ENCODE data around the gene UVRAG.

Gene UVRAG

DNA sequence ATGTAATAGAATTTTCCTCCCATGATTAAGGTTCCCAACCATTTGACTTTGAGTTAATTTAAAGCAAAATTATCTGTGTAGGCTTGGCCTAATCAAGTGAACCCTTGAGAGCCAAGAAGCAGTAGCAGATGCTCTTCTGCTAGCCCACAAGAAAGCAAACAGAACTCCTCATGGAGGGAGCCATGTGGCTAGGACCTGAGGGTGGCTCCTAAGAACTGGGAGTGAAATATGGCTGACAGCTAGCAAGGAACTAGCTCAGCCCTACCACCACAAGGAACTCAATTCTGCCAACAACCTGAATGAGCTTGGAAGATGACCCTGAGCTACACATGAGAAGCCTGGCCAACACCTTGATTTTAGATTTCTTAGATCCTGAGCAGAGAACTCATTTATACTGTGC lies 223.6 kb downstream of the UVRAG start:
- no peak for DNase-seq (ENCODE audit: low read depth in 1 of 2, low spot score in 1 of 2)
- Histone ChIP-seq H3K27me3 (ENCODE audit: insufficient read depth, poor library complexity, severe bottlenecking) (no peaks in the 10 kb centered on the region), H3K4me3 (replicated peaks; ENCODE audit: insufficient read depth, low read length) (no peak overlapping the region), H3K27ac (replicated peaks) (no peak overlapping the region)
- TF ChIP-seq, protein P1, sequence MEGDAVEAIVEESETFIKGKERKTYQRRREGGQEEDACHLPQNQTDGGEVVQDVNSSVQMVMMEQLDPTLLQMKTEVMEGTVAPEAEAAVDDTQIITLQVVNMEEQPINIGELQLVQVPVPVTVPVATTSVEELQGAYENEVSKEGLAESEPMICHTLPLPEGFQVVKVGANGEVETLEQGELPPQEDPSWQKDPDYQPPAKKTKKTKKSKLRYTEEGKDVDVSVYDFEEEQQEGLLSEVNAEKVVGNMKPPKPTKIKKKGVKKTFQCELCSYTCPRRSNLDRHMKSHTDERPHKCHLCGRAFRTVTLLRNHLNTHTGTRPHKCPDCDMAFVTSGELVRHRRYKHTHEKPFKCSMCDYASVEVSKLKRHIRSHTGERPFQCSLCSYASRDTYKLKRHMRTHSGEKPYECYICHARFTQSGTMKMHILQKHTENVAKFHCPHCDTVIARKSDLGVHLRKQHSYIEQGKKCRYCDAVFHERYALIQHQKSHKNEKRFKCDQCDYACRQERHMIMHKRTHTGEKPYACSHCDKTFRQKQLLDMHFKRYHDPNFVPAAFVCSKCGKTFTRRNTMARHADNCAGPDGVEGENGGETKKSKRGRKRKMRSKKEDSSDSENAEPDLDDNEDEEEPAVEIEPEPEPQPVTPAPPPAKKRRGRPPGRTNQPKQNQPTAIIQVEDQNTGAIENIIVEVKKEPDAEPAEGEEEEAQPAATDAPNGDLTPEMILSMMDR (IDR thresholded peaks at IDR 0.05; ENCODE audit: insufficient read depth, low read length) = no peak
- TF ChIP-seq GABPA (IDR thresholded peaks at IDR 0.05; ENCODE audit: low read depth) (no peak), POLR2AphosphoS5 (IDR thresholded peaks at IDR 0.05; ENCODE audit: low read depth) (no peak), SPI1 (IDR thresholded peaks at IDR 0.05; ENCODE audit: borderline replicate concordance, low read depth) (no peak)
- TF ChIP-seq, protein P2, sequence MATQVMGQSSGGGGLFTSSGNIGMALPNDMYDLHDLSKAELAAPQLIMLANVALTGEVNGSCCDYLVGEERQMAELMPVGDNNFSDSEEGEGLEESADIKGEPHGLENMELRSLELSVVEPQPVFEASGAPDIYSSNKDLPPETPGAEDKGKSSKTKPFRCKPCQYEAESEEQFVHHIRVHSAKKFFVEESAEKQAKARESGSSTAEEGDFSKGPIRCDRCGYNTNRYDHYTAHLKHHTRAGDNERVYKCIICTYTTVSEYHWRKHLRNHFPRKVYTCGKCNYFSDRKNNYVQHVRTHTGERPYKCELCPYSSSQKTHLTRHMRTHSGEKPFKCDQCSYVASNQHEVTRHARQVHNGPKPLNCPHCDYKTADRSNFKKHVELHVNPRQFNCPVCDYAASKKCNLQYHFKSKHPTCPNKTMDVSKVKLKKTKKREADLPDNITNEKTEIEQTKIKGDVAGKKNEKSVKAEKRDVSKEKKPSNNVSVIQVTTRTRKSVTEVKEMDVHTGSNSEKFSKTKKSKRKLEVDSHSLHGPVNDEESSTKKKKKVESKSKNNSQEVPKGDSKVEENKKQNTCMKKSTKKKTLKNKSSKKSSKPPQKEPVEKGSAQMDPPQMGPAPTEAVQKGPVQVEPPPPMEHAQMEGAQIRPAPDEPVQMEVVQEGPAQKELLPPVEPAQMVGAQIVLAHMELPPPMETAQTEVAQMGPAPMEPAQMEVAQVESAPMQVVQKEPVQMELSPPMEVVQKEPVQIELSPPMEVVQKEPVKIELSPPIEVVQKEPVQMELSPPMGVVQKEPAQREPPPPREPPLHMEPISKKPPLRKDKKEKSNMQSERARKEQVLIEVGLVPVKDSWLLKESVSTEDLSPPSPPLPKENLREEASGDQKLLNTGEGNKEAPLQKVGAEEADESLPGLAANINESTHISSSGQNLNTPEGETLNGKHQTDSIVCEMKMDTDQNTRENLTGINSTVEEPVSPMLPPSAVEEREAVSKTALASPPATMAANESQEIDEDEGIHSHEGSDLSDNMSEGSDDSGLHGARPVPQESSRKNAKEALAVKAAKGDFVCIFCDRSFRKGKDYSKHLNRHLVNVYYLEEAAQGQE (IDR thresholded peaks at IDR 0.05; ENCODE audit: insufficient replicate concordance, low read depth) = no peak

DNA sequence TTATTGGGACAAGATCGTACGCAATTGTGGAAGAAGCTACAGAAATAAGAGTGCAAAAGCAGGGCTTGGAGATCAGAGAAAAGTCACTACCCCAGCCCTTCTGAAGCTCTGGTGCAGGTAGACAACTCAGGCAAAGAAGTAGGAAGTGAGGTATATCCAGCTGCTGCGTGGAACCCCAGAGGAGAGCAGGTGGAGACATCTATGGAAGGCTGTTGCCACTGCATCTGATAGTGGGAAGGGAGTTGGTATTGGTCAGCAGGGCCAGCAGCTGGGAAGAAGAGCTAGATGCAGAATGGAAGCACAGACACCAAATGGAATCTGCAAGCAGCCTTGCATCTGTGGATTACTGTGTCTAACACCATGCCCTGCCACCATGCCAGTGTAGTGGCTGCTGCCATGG lies 226.2 kb downstream of the UVRAG start:
- no peak for DNase-seq (ENCODE audit: low read depth in 1 of 2, low spot score in 1 of 2)
- Histone ChIP-seq H3K4me3 (replicated peaks; ENCODE audit: insufficient read depth, low read length) (no peak overlapping the region), H3K27me3 (ENCODE audit: insufficient read depth, poor library complexity, severe bottlenecking) (no peaks in the 10 kb centered on the region), H3K27ac (replicated peaks) (no peak overlapping the region)
- no peak for TF ChIP-seq SPI1 (IDR thresholded peaks at IDR 0.05; ENCODE audit: borderline replicate concordance, low read depth)
- TF ChIP-seq, protein P1 (IDR thresholded peaks at IDR 0.05; ENCODE audit: insufficient read depth, low read length) = no peak
- TF ChIP-seq, protein P2 (IDR thresholded peaks at IDR 0.05; ENCODE audit: insufficient replicate concordance, low read depth) = no peak
- TF ChIP-seq POLR2AphosphoS5 (IDR thresholded peaks at IDR 0.05; ENCODE audit: low read depth) = no peak
- TF ChIP-seq GABPA (IDR thresholded peaks at IDR 0.05; ENCODE audit: low read depth) = no peak

DNA sequence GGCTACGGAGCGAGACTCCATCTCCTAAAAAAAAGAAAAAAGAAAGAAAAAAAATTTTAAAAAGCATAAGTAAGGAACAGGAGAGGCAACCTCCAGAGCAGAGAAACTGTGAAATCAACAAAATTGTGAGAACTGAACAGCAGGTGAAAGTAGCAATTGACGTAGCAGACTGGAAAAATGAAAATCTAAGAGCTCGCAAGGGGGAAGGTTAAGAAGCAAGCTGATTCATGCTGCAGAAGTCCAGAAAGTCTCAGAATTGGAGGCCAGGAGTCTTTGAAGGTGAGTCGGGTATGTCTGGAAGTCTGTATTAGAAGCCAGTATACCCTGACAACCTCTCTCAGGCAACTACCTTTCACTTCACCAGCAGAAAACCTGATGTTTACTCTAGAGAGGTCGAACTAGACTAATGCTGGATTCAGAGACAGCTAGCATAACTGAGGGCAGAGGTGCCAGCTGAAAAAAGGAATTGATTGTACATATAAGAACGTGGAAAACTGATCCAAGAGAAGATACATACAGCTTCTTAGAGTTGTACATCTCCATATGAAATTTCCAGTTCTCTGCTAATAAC lies 229.8 kb downstream of the UVRAG start:
- H3K27ac ChIP-seq (replicated peaks) = no peak overlapping the region
- H3K4me3 ChIP-seq (replicated peaks; ENCODE audit: insufficient read depth, low read length) = no peak overlapping the region
- no peak for TF ChIP-seq SPI1 (IDR thresholded peaks at IDR 0.05; ENCODE audit: borderline replicate concordance, low read depth)
- TF ChIP-seq, protein P1 (IDR thresholded peaks at IDR 0.05; ENCODE audit: insufficient read depth, low read length) = no peak
- no peaks in the 10 kb centered on the region for H3K27me3 ChIP-seq (ENCODE audit: insufficient read depth, poor library complexity, severe bottlenecking)
- DNase-seq (ENCODE audit: low read depth in 1 of 2, low spot score in 1 of 2) = no peak

DNA sequence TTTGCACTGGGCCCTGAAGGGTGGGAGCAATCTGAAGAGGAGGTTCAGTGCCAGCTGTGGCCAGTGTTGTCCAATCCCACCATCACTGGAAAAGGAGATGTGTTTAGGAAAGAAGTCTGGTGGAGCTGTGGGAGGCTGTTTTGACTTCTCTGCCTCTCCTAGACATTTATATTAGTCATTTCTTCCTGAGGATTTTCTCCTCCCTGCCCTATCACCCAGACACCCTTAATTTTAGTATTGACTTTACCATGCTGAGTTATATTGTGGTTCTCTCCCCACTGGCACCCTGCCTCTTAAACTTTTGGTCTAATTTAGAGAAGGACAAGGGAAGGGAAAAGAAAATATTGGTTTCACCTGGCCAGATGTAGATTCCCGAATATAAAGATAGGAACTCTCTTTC lies 232.2 kb downstream of the UVRAG start:
- H3K27me3 ChIP-seq (ENCODE audit: insufficient read depth, poor library complexity, severe bottlenecking) = no peaks in the 10 kb centered on the region
- H3K27ac ChIP-seq (replicated peaks) = no peak overlapping the region
- no peak for DNase-seq (ENCODE audit: low read depth in 1 of 2, low spot score in 1 of 2)
- H3K4me3 ChIP-seq (replicated peaks; ENCODE audit: insufficient read depth, low read length) = no peak overlapping the region
- TF ChIP-seq SPI1 (IDR thresholded peaks at IDR 0.05; ENCODE audit: borderline replicate concordance, low read depth) (no peak), GABPA (IDR thresholded peaks at IDR 0.05; ENCODE audit: low read depth) (no peak), POLR2AphosphoS5 (IDR thresholded peaks at IDR 0.05; ENCODE audit: low read depth) (no peak)
- TF ChIP-seq, protein P1 (IDR thresholded peaks at IDR 0.05; ENCODE audit: insufficient read depth, low read length) = no peak
- TF ChIP-seq, protein P2 (IDR thresholded peaks at IDR 0.05; ENCODE audit: insufficient replicate concordance, low read depth) = no peak

Measured in HL-60 (cell line).